G401 (cell line): ENCODE measurements around the gene FOXP1. TPM values are rescaled to one million over a fixed set of nuclear protein-coding genes. Genes with fewer than 3 reads are reported as not detected.

Experiments used
- DNase-seq: peaks from one replicate; pipeline ENCODE4 v3.0.0-alpha.2; 2015; ENCODE audit warnings: low spot score
- in situ Hi-C: cut with HindIII; loops from 2 replicates; pipeline ENCODE4 v1.10.0; 2016; ENCODE audit warnings: low sequenced_read_pairs, mixed read lengths
- total RNA-seq: library from RNA; depleted of rRNA; stranded (reverse); fragments of >200 nt; shearing (Covaris generic); gene quantifications from 2 replicates; pipeline ENCODE4 v1.2.3, GENCODE V29; 2014

Gene FOXP1
- total RNA-seq, 1 experiment from 2014 or later: 9.7 TPM

- in situ Hi-C loops: no loop called here
- no peak for DNase-seq
Measured at GRCh38 chr3:70970952-70971351, 612.6 kb downstream of the FOXP1 start.

DNA sequence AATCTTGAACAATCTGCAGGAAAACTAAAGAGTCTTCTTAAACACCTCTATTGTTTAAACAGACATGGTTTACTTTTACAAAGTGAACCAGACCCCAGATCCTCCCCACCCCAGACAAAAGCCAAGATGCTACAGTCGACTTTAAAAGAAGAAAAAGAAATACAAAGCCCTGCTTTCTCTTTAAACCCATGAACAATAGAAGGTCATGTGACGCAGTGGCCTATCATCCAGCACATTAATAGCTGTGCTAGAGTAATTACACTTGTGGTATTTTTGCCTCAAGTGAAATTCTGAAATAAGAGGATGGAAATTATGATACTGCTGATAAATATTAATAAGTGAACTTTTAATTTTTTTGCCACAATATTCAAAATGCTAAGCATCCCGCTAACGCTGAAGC, 613.4 kb downstream of the FOXP1 start:
- DNase-seq: no peak
- in situ Hi-C loops: no loop called here

DNA sequence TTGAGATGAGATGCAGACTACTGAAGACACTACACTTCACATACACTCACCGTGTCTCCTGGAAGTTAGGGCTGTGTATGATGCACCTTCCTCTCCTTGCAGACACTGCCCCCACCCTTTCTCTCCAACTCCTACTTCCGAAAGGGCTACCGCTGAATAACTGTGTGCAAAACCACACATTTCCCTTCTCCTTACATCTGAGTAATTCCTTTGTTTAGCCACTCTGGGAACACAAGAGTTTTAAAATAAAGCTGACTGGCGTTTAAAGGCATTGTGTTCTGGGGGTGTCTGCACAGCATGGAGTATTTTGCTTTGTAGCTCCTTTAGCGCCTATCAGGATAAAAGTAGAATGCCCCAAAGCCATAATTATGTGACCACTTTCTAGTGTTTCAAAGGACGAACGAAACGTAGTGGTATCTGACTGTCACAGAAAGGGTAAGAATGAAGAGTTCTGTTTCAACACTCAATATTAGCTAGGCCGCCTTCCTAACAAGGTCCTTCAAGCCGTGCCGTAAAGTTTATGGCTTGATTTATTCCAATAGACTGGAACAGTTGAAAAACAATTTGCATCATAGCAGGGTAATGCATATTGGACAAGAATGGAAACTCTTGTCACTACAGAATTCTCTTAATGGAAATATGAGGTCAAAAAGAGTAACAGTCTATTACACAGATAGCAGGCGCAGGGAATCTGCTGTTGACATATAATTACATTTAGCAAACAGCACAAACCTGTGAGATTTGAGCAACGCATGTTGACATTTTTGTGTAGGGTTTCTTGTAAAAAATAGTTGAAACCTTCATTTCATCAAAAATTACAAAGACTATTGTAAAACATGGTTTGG, 619.9 kb downstream of the FOXP1 start:
- no peak for DNase-seq
- in situ Hi-C loops: no loop called here

GRCh38 chr3:70959506-70960291, 623.8 kb downstream of the FOXP1 start:
- in situ Hi-C loops: no loop called here
- no peak for DNase-seq

- DNase-seq: no peak
- in situ Hi-C loops: no loop called here
Measured at GRCh38 chr3:70952033-70952747, 631.3 kb downstream of the FOXP1 start.

GRCh38 chr3:70951316-70951715, 632.2 kb downstream of the FOXP1 start:
- in situ Hi-C loops: no loop called here
- DNase-seq: no peak

GRCh38 chr3:70947579-70947978, 635.9 kb downstream of the FOXP1 start:
- DNase-seq: no peak
- in situ Hi-C loops: no loop called here

GRCh38 chr3:70943886-70944285, 639.6 kb downstream of the FOXP1 start:
- in situ Hi-C loops: no loop called here
- DNase-seq: no peak

- no peak for DNase-seq
- in situ Hi-C loops: no loop called here
Measured at GRCh38 chr3:70933105-70933810, 650.3 kb downstream of the FOXP1 start.

DNA sequence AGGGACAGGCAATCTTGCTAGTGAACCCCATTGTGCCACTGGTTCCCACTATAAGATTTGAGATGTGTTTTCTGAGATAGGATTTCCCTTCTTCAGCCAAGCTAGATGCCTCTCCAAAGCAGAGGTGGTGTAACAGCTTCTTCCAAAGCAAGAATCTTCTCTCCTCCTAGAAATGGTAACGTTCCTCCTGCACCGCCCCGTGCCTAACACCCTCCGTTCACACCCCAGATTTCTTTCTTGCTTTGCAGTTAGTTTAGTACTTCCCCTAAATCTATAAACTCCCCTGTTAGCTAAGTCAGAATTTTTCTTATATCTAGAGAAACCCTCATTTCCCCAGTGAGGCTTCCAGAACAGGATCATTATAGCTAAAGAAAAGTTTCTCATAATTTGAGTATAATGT, 653.5 kb downstream of the FOXP1 start:
- in situ Hi-C loops: no loop called here
- no peak for DNase-seq

- in situ Hi-C loops: no loop called here
- no peak for DNase-seq
Measured at GRCh38 chr3:70927239-70927638, 656.3 kb downstream of the FOXP1 start.

DNA sequence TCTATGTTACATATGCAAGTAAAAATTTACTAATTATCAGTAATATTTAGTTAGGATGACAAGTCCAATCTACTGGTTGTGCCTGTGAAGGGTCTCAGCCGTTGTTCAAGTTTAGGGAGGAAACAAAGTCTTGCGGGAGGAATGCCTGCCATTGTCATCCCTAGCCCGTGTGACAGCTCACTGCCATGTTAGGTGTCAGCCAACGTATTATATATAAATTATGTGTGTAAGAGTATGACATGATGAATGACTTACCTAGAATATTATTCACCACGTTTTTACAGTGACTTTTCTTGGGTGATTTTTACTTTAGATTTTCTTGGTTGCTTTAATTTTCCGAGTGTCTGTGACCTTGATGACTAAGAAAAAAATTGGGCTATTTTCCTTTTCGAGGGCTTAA, 656.7 kb downstream of the FOXP1 start:
- in situ Hi-C loops: no loop called here
- no peak for DNase-seq

GRCh38 chr3:70919661-70920060, 663.9 kb downstream of the FOXP1 start:
- in situ Hi-C loops: no loop called here
- DNase-seq: no peak

DNA sequence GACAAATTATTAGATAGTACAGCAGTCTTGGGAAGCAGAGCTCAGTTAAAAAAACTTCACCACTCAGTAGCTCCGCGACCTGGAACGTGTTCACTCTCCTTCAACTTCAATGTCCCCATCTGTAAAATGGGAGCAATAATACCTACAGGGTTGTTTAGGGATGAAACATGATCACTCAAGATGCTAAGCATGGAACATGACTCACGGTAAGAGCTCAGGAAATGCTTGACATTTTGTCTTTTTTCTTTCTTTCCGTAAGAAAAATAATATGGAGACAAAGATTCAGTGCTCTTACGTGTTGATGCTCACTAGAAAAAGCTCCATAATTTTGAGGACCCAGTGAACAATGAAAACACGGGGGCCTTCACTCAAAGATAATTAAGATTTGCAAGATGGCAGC, 664.4 kb downstream of the FOXP1 start:
- no peak for DNase-seq

GRCh38 chr3:70916375-70917055, 667.0 kb downstream of the FOXP1 start:
- in situ Hi-C loops: no loop called here
- DNase-seq: no peak

More for the DNA sequence above, 664.4 kb downstream of the FOXP1 start:
- in situ Hi-C loops: no loop called here

- no peak for DNase-seq
- in situ Hi-C loops: no loop called here
Measured at GRCh38 chr3:70914862-70915261, 668.7 kb downstream of the FOXP1 start.

- in situ Hi-C loops: no loop called here
- DNase-seq: no peak
Measured at GRCh38 chr3:70911719-70912118, 671.8 kb downstream of the FOXP1 start.

DNA sequence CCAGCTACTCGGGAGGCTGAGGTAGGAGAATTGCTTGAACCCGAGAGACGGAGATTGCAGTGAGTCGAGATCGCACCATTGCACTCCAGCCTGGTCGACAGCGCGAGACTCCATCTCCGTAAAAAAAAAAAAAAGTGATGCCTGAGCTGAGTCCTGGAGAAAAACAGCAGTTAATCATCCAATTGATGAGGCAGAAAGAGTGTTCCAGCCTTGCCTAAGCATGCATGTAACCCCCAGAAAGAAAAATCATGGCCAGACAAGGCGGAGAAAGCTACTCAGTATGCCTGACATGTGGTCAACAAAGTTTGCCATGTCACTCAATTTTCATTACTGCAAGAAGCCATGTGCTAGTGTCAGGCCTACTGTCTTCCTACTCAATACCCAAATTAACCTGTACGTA, 678.0 kb downstream of the FOXP1 start:
- no peak for DNase-seq

More for the DNA sequence above, 678.0 kb downstream of the FOXP1 start:
- in situ Hi-C loops: no loop called here
